Motor neuron (in vitro differentiated cells): ENCODE measurements around the gene CNPPD1. TPM values are rescaled to one million over a fixed set of nuclear protein-coding genes. Genes with fewer than 3 reads are reported as not detected.
"Not testable (repeated sequence)": the region's sequence is repeated elsewhere in the genome, so short reads cannot be mapped to it uniquely, and the experiment has no call there.

Source experiments
- ATAC-seq, 8 experiments: fragments of 200-7000 bp; cut with Tn5 transposase; replicated peaks in 6 of 8; 2 replicates each; pipeline ENCODE4 v1.8.0; 2021; ENCODE audit warnings: mild to moderate bottlenecking in 8 of 8, moderate library complexity in 8 of 8
- H3K27ac ChIP-seq, 2 donors: fragments of 250-450 bp; sonication (Bioruptor Pico); 2 replicates each; pipeline ENCODE4 v1.9.0; 2021; ENCODE audit warnings: antibody characterized with exemption in 2 of 2, mild to moderate bottlenecking in 2 of 2, moderate library complexity in 1 of 2
- H3K4me1 ChIP-seq, 2 donors: fragments of 250-450 bp; sonication (Bioruptor Pico); replicated peaks in 1 of 2; 2 replicates each; pipeline ENCODE4 v1.6.1; 2021; ENCODE audit warnings: antibody characterized with exemption in 2 of 2, mild to moderate bottlenecking in 2 of 2, moderate library complexity in 1 of 2
- H3K4me3 ChIP-seq, 5 donors: fragments of 250-450 bp; sonication (Bioruptor Pico); 2 replicates each; pipeline ENCODE4 v1.9.0; 2021; ENCODE audit warnings: antibody characterized with exemption in 5 of 5, mild to moderate bottlenecking in 5 of 5, moderate library complexity in 4 of 5
- WGBS, 10 experiments: fragments of 450-650 bp; shearing (Covaris generic); methylation state at CpG; one replicate each; pipeline ENCODE4 v1.0.0; 2022; 5-methylcytosine and 5-hydroxymethylcytosine counted together
- in situ Hi-C, 9 experiments: fragments of 400-800 bp; cut with MboI; loops; one replicate each; pipeline ENCODE4 v1.15.0; 2021; ENCODE audit warnings: low sequenced_read_pairs in 9 of 9, low pct_unique_long_range_greater_than_20kb in 2 of 9; ENCODE audit not compliant: unreplicated experiment in 9 of 9
- total RNA-seq, 8 experiments: library from RNA; unstranded; fragments of 300-600 nt; gene quantifications; 2 replicates each; pipeline versions ENCODE4 v1.2.3 to v1.2.4, GENCODE V29; 2022

Gene CNPPD1
- total RNA-seq, 8 experiments from 2014 or later, result 18.2 to 44.9 (median 37.5) TPM

DNA sequence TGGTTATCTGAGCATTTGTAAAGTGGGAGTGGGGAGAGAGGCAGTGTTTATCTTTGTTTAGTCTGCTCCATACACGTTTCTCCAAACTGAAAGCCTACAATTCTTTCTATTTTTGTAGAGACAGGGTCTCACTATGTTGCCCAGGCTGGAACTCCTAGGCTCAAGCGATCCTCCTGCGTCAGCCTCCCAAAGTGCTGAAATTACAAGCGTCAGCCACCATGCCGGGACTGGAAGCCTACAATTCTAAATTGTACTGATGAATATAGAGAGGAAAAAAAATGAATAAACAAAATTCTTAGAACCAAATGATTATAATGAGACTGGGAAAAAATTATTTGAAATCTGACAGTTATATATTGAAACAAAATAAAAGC lies 28.4 kb upstream of the CNPPD1 start:
- H3K4me3 ChIP-seq, result no peak overlapping the region
- in situ Hi-C loops, result no loop called here
- ATAC-seq, result no peak
- WGBS, 10 experiments, result 72 to 100% (median 89%) methylated on average over 2 to 5 of the region's 5 CpGs
- H3K27ac ChIP-seq, result no peak overlapping the region
- peaks cover 7 to 11% of the 10 kb centered on the region in 2 donors for H3K4me1 ChIP-seq

DNA sequence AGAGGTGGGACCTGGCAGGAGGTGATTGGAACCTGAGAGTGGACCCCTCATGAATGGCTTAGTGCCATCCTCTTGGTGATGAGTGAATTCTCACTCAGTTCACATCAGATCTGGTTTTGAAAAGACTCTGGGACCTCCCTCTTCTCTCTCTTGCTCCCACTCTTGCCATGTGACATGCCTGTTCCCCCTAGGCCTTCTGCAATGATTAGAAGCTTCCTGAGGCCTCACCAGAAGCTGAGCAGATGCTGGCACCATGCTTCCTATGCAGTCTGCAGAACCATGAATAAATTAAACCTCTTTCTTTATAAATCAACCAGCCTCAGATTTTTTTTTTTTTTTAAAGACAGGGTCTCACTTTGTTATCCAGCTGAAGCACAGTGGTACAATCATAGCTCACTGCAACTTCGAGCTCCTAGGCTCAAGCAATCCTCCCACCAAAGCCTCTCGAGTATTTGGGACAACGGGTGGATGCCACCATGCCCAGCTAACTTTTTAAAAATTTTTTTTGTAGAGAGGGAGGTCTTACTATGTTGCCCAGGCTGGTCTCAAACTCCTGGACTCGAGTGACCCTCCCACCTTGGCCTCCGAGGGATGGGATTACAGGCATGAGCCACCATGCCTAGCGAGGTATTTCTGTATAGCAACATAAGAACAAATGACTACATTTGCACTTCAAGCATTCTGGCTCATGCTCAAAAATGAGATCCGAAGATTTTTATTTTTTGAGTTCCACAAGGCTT lies 27.9 kb upstream of the CNPPD1 start:
- H3K4me3 ChIP-seq, result no peak overlapping the region
- H3K4me1 ChIP-seq, result peaks cover 7 to 11% of the 10 kb centered on the region in 2 donors
- 47 to 100% (median 84%) methylated on average over 1 to 6 of the region's 7 CpGs; no CpG with 5 or more reads in 1 of the 10 experiments for WGBS, 10 experiments
- ATAC-seq, result no peak
- H3K27ac ChIP-seq, result no peak overlapping the region
- in situ Hi-C loops, result no loop called here

DNA sequence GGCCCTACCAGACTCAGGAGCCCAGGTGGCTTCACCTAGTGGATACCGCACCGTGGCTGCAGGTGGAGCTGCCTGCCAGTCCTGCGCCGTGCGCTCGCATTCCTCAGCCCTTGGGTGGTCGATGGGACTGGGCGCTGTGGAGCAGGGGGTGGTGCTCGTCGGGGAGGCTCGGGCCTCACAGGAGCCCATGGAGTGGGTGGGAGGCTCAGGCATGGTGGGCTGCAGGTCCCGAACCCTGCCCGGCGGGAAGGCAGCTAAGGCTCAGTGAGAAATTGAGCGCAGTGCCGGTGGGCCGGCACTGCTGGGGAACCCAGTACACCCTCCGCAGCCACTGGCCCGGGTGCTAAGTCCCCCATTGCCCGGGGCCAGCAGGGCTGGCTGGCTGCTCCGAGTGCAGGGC lies 24.6 kb upstream of the CNPPD1 start:
- H3K4me1 ChIP-seq, ATAC-seq, H3K27ac ChIP-seq, in situ Hi-C loops, H3K4me3 ChIP-seq: not testable (repeated sequence)
- 100% methylated on average over 1 of the region's 21 CpGs; no CpG with 5 or more reads in 9 of the 10 experiments for WGBS, 10 experiments

DNA sequence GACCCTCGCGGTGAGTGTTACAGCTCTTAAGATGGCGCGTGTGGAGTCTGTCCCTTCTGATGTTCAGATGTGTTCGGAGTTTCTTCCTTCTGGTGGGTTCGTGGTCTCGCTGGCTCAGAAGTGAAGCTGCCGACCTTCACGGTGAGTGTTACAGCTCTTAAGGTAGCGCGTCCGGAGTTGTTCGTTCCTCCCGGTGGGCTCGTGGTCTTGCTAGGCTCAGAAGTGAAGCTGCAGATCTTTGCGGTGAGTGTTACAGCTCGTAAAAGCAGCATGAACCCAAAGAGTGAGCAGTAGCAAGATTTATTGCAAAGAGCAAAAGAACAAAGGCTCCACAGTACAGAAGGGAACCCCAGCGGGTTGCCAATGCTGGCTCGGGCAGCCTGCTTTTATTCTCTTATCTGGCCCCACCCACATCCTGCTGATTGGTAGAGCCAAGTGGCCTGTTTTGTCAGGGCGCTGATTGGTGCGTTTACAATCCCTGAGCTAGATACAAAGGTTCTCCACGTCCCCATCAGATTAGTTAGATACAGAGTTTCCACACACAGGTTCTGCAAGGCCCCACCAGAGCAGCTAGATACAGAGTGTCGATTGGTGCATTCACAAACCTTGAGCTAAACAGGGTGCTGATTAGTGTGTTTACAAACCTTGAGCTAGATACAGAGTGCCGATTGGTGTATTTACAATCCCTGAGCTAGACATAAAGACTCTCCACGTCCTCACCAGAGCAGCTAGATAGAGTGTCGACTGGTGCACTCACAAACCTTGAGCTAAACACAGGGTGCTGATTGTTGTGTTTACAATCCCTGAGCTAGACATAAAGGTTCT lies 24.0 kb upstream of the CNPPD1 start:
- H3K4me3 ChIP-seq, H3K27ac ChIP-seq, in situ Hi-C loops, ATAC-seq, H3K4me1 ChIP-seq: not testable (repeated sequence)
- 66 to 95% (median 80%) methylated on average over 1 to 15 of the region's 26 CpGs; no CpG with 5 or more reads in 3 of the 10 experiments for WGBS, 10 experiments

DNA sequence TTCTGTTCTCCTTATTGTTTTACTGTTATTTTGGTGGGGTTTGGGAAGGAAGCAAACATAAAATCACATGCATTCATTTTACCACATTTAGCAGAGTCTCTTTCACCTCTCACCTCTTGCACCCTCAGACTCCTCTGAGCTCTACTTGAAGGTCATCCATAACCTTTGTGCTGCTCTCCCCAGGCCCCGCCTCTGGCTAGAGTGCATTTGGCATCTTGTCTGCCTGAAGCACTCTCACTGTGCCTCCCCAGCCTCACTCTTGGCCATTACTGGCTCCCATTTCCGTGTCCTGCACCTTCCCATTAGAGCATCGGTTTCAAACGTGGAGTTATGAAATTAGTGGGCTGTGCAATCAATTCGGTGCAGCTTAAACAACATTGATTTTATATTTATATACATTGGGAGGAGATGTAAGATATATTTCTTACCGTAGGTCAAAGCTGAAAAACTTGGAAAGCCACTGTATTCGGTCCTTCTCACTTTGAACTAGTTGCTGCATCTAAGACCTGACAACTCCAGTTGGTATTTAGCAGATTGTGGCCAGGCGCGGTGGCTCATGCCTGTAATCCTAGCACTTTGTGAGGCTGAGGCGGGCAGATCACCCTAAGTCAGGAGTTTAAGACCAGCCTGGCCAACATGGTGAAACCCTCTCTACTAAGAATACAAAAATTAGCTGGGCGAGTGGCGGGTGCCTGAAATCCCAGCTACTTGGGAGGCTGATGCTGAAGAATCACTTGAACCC lies 22.9 kb upstream of the CNPPD1 start:
- Histone ChIP-seq H3K4me1 (no peaks in the 10 kb centered on the region), H3K27ac (no peak overlapping the region), H3K4me3 (no peak overlapping the region)
- WGBS, 10 experiments, result 55 to 100% (median 85%) methylated on average over 2 to 11 of the region's 12 CpGs; no CpG with 5 or more reads in 3 of the 10 experiments
- in situ Hi-C loops, result no loop called here
- ATAC-seq, result peak in 2 of 8 experiments; percentile 56 to 57

DNA sequence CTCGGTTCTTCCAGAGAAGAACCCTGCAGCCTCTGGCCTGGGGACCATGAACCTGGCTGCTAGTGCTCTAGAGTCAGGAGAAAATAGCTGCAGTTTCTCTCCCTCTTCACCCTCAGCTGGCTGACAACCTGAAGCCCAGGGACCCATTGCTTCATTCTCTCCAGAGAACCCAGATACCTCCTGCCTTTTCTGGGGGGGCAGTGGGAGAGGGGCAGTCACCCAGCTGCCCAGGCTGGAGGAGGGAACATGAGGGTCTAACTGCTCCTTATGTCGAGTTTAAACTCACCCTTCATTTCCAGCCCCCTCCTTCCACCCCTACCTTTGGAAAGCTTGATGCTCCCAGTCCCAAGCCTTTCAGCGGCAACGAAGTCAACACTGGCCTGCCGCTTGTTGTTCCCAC lies 22.2 kb upstream of the CNPPD1 start:
- no peaks in the 10 kb centered on the region for H3K4me1 ChIP-seq
- peak in 2 of 8 experiments; percentile 16 to 36 for ATAC-seq
- in situ Hi-C loops, result no loop called here
- no peak overlapping the region for H3K27ac ChIP-seq
- no peak overlapping the region for H3K4me3 ChIP-seq
- WGBS, 10 experiments, result 50 to 88% (median 79%) methylated on average over 1 to 4 of the region's 5 CpGs; no CpG with 5 or more reads in 3 of the 10 experiments

DNA sequence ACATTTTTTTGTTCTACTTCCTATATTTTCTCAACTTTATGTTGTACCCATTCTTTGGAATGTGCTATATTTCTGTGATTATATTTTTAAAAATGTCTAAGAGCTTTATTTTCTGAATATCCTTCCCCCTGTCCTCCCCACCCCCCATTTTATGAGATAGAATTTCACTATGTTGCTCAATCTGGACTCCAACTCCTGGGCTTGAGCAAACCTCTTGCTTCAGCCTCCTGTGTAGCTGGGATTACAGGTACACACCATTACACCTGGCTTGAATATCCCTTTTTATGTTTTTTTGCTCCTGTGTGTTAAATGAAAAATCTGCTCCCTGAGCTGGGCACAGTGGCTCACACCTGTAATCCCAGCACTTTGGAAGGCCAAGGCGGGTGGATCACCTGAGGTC lies 20.7 kb upstream of the CNPPD1 start:
- Histone ChIP-seq H3K27ac (no peak overlapping the region), H3K4me3 (no peak overlapping the region), H3K4me1 (no peaks in the 10 kb centered on the region)
- in situ Hi-C loops, result no loop called here
- 100% methylated on average over 1 of the region's 1 CpG; no CpG with 5 or more reads in 8 of the 10 experiments for WGBS, 10 experiments
- ATAC-seq, result no peak

DNA sequence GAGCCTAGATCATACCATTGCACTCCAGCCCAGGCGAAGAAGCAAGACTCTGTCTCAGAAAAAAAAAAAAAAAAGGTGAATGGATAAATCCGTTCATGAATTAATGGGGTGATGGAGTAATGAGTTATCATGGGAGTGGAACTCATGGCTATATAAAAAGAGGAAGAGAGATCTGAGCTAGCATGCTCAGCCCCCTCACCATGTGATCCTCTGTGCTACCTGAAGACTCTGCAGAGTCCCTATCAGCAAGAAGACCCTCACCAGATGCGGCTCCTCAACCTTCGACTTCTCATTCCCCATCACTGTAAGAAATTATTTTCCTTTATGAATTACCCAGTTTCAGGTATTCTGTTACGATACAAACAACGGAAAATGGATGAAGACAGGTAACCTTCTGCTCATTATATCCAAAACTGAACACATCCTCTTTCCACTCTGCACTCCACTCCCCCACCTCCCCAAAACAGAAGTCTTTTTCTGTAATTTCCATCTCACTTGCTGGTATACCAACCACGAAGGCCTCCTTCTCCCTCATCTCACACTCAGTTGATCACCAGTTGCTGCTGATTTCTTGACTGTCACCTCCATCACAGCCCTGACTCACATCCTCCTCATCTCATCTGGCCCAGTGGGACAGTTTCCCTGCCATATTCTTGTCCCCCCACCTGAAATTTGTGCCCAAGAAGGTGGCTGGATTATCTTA lies 10.2 kb upstream of the CNPPD1 start:
- in situ Hi-C loops, result no loop called here
- no peaks in the 10 kb centered on the region for H3K4me1 ChIP-seq
- no peak overlapping the region for H3K4me3 ChIP-seq
- WGBS, 10 experiments, result 64 to 100% (median 87%) methylated on average over 1 to 6 of the region's 7 CpGs; no CpG with 5 or more reads in 1 of the 10 experiments
- ATAC-seq, result no peak
- H3K27ac ChIP-seq, result no peak overlapping the region

DNA sequence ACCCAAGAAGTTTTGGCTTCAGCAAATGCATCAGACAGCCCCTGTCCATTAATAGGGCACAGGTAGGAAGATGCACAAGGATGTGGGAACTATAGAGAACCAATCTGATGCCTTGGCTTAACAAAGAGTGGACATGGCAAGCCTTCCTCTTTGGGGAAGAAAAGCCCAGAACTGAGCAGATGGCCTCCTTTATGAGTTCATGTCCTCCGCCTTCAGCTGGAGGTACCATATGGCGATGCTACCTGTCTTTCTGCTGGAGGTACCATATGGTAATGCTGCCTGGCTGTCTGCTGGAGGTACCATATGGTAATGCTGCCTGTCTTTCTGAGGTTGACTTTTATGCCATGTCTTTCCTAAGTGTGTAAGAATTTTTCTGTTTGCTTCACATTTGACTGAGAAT lies 7.4 kb upstream of the CNPPD1 start:
- H3K4me3 ChIP-seq, result no peak overlapping the region
- ATAC-seq, result no peak
- WGBS, 10 experiments, result 90 to 100% (median 100%) methylated on average over 1 to 2 of the region's 2 CpGs; no CpG with 5 or more reads in 5 of the 10 experiments
- in situ Hi-C loops, result no loop called here
- H3K4me1 ChIP-seq, result peaks cover 0 to 2% of the 10 kb centered on the region in 2 donors
- H3K27ac ChIP-seq, result no peak overlapping the region

DNA sequence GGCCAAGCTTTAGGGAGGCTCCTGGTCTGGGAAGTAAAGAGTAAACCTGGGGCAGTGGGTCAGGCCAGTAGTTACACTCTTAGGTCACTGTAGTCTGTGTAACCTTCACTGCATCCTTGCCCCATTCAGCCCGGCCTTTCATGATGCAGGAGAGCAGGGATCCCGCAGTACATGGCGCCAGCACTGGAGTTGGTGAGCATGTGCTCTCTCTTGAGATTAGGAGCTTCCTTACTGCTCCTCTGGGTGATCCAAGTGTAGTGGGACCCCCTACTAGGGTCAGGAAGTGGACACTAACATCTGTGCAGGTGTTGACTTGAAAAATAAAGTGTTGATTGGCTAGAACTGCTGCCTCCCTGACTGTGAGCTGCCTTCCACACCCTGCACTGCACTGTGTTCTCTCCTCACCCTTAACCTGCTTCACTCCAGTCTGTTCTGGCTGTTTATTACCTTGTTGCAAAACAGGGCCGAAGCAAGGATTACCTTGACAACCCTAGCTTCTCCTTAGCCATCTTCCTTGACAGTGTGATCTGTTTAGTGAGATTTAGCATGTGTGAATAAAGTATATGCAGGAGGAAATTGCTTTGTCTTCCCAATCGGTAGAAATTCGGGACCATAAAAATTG lies 6.5 kb upstream of the CNPPD1 start:
- WGBS, 10 experiments, result 40 to 100% (median 90%) methylated on average over 1 to 6 of the region's 6 CpGs; no CpG with 5 or more reads in 2 of the 10 experiments
- no peak for ATAC-seq
- peaks cover 2 to 5% of the 10 kb centered on the region in 2 donors for H3K4me1 ChIP-seq
- in situ Hi-C loops, result no loop called here
- H3K4me3 ChIP-seq, result no peak overlapping the region
- no peak overlapping the region for H3K27ac ChIP-seq

DNA sequence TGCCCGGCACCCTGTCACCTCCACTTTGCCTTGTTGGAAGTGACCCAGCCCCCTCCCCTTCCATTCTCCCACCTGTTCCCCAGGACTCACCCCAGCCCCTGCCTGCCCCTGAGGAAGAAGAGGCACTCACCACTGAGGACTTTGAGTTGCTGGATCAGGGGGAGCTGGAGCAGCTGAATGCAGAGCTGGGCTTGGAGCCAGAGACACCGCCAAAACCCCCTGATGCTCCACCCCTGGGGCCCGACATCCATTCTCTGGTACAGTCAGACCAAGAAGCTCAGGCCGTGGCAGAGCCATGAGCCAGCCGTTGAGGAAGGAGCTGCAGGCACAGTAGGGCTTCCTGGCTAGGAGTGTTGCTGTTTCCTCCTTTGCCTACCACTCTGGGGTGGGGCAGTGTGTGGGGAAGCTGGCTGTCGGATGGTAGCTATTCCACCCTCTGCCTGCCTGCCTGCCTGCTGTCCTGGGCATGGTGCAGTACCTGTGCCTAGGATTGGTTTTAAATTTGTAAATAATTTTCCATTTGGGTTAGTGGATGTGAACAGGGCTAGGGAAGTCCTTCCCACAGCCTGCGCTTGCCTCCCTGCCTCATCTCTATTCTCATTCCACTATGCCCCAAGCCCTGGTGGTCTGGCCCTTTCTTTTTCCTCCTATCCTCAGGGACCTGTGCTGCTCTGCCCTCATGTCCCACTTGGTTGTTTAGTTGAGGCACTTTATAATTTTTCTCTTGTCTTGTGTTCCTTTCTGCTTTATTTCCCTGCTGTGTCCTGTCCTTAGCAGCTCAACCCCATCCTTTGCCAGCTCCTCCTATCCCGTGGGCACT lies 5.8 kb upstream of the CNPPD1 start:
- in situ Hi-C loops, result no loop called here

More for the DNA sequence above, 5.8 kb upstream of the CNPPD1 start:
- 0 to 100% (median 92%) methylated on average over 1 to 4 of the region's 8 CpGs; no CpG with 5 or more reads in 1 of the 10 experiments for WGBS, 10 experiments
- no peak overlapping the region for H3K27ac ChIP-seq
- H3K4me3 ChIP-seq, result no peak overlapping the region
- H3K4me1 ChIP-seq, result peaks cover 2 to 5% of the 10 kb centered on the region in 2 donors
- ATAC-seq, result no peak
